HEK293T (cell line): Measurements from ENCODE around the gene RRP1.

Source experiments
- BHLHE40 ChIP-seq: fragments of 450-650 bp; IDR thresholded peaks from 2 replicates; pipeline ENCODE4 v1.6.1; 2016; ENCODE audit warnings: mild to moderate bottlenecking, moderate library complexity, borderline replicate concordance
- ELF4 ChIP-seq: fragments of 450-650 bp; IDR thresholded peaks from 2 replicates; pipeline ENCODE4 v1.6.1; 2017; ENCODE audit warnings: antibody characterized with exemption
- FOXK2 ChIP-seq: fragments of 450-650 bp; IDR thresholded peaks from 2 replicates; pipeline ENCODE4 v1.6.1; 2016; ENCODE audit warnings: mild to moderate bottlenecking
- SP1 ChIP-seq: fragments of 450-650 bp; IDR thresholded peaks from 2 replicates; pipeline ENCODE4 v1.6.1; 2017
- SUZ12 ChIP-seq: fragments of 450-650 bp; IDR thresholded peaks from 2 replicates; pipeline ENCODE4 v1.6.1; 2016; ENCODE audit warnings: mild to moderate bottlenecking

- no peak for TF ChIP-seq BHLHE40
- no peak for TF ChIP-seq SP1
- TF ChIP-seq FOXK2, result no peak
- TF ChIP-seq SUZ12, result no peak
- no peak for TF ChIP-seq ELF4
Measured at GRCh38 chr21:43797925-43798715, 8.7 kb downstream of the RRP1 start.
